GM11168 (cell line): ENCODE data around the gene RAD9A.

Source experiments
- in situ Hi-C: fragments of 300-500 bp; cut with MboI; formaldehyde crosslinking; loops from one replicate; pipeline ENCODE4 v1.12.0; 2022; ENCODE audit warnings: low sequenced_read_pairs; ENCODE audit not compliant: unreplicated experiment

Gene RAD9A

DNA sequence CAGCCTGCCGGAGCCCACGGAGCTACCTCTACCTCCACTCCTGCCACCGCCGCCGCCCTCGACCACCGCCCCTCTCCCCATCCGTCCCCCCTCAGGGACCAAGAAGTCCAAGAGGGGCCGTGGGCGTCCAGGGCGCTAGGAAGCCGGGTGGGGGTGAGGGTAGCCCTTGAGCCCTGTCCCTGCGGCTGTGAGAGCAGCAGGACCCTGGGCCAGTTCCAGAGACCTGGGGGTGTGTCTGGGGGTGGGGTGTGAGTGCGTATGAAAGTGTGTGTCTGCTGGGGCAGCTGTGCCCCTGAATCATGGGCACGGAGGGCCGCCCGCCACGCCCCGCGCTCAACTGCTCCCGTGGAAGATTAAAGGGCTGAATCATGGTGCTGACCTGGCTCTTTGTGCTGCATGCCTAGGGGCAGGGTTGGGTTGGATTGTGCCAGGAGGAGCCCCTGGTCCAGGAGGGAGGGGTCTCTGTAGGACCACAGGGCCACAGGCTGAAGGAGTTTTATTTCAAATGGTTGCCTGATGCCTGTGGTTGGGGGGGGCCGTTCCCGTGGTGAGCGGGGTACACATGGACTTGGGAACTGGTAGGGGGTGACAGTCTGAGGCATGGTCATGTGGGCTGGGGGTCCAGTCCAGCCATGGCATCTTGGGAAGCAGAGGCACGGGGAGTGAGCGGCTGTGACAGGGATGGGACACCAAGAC lies 43.4 kb downstream of the RAD9A start:
- in situ Hi-C loops: no loop called here

DNA sequence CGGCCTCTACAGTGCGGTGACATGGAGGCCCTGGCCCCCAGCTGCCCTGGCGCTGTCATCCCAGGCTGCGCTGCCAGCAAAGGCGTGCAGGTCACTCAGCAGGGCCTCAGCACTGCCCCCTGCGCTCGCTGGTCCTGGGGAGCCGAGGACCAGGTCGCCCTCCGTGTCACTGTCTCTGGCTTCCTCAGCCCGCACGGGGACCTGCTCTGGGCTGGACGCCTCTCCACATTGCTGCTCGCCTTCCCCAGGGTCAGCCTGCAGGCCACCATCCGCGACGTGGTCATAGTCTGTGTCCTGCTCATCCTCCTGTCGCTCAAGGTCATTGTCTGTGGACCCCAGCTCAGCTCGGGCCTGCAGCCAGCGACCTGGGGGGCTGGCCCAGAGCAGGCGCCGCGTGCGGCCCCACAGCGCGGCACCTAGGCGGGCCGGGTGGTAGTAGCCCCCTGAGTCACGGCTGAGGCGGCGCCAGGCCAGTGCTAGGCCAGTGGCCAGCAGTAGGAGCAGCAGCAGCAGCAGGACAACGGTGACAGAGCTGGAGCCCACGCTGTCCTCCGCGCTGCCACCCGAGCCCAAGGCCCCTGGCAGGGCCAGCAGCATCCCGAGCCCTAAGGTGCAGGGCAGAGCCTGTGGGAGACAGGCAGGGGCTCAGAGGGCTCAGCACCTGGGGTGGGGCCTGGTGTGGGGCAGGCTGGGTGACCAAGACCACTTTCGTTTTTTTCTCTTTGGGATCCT lies 44.1 kb downstream of the RAD9A start:
- in situ Hi-C loops: no loop called here

DNA sequence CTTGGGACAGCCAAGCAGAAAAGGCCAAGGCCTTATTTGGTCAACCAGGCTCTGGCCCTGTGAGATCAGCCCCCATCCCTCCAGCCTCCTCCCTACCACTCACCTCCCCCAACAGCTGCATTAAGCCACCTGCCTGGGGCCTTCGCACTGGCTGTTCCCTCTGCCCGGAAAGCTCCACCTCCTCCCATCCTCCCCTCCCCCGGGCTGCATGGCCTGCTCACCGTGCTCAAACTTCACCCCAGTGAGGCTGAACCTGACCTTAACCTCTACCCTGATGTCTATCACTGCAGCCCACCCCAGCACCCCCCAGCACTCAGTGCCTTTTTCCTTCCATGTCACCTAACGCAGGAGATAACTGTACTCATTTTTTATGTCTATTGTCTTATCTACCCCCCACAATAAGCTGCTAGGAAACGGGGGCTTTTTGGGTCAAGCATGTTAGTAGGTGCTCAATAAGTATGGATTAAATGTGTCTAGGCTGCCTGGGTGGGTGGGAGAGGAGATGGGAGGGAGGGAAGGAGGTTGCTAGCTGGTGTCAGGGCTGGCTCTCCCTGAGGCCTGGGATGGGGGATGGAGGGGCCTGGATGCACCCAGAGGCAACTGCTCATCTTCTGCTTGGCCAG lies 44.8 kb downstream of the RAD9A start:
- in situ Hi-C loops: no loop called here

DNA sequence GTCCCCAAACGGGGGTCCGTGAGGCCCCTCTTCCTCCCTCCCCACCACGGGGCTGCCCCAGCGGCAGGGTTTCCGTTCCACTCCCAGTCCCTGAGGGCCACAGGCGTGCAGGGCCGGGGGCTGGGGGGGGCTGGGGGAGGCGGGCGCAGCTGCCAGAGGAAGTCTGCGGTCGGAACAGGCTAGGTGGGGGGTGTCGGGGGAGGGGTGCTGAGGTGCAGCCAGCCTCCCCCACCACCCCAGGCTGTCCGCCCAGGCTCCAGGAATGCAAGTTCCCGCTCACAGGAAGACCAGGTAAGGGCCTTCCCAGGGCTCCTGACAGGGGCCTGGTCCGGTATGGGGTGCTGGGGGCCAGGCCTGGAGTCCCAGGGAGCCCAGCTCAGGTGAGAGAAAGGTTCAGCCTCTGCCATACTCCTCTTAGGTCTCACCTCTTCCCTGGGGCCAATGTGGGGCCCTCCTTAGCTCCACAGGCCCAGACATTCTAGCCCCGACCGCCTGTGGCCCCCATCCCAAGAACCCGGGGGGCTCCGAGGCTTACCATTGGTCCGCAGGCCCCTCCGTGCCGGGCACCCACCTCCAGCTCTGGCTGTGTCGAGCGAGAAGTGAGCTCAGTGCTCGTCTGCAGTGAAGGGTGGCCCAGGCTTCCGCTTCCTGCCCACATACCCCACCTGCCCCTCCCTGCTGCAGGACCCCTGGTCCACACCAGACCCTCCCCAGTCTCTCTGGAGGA lies 45.5 kb downstream of the RAD9A start, which contains the start of gene PTPRCAP:
PTPRCAP (minus strand) TSS at position 601 of the 727 bp plus-strand sequence; CDS start at position 538, 63 bp downstream.
- in situ Hi-C loops: no loop called here

DNA sequence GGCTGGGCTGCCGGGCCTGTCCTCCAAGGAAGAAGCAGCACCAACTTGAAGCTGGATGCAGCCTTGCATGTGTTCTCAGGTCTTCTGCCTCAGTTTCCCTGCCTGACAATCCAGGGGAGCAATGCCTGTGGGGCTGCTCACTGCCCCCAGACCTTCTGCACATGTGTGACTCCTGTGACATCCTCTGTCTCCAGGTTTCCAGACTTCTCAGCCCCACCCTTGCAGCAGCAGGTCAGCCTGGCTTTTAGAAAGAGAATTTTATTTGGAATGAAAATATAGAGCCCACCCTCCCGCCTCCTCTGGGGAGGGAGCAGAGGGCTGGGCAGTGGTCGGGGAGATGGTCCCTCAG lies 46.0 kb downstream of the RAD9A start:
- in situ Hi-C loops: no loop called here

DNA sequence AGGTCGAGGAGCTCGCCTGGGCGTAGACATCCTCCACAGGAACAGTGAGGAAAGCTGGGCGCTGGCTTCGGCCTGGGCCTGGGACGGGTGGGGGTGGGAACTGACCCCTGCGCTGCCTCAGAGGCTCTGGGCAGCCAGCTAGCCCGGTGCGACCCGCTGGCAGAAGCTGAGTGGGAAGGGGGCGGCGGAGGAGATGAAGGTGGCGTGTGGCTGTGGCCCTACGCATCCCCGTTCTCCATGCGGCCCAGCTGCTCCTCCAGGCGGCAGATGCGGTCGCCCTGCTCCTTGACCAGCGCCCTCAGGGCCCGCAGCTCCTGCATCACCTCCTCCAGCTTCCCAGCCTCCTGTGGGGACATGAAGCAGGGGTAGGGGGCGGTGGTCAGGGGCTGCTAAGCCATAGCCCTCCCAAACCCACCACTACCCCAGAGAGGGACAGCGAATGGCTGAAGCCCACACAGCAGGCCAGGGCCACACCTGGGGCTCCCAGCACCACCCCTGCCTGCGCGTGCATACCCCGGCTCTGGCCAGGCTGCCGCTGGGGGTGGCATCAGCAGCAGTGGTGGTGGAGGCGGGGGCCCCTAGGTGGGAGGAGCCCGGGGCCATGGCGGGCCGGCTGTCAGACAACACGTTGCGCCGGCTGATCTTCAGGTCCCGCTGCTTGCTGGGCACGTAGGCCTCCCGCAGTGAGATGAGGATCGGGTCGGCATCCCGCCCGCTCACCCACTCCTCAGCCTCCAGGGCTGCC lies 46.5 kb downstream of the RAD9A start:
- in situ Hi-C loops: no loop called here

DNA sequence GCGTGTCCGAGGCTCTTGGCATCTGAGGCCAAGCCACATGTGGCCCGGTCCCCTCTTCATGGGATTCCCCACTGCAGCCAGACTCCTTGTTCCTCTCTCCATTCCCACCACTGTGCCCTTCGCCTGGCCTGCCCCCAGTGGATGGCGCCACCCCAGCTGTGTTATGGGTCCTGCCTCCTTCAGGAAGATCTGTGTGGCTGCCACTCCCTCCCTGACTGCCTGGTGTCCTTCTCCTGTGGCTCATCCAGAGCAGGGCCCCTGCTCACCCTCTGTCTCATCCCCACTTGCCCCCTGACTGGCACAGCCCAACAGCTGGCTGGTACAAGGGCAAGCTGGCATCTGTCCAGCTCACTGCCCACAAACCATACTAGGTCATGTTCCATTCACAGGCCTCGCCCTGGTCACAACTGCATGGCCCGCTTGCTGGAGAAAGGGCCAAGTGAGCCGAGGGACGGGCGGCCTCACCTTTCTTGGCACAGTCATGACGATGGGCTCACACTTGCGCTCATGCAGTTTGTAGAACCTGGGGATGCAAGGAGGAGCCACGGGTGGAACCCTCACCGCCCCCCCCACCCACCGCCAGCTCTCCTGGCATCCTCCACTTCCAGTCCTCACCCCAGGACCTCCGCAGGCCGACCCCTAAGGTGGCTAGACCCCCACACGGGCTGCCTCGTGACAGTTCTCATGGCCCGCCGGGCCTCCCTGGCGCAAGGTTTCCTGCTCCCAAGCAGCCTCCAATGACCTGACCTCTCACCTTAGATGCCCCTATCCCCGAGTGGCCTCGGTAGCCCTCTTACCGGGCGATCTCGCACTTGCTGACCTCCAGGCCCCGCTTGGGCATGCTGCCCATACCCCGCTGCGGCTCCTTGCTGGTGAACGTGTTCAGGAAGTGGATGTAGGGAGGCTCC lies 47.8 kb downstream of the RAD9A start:
- in situ Hi-C loops: no loop called here

DNA sequence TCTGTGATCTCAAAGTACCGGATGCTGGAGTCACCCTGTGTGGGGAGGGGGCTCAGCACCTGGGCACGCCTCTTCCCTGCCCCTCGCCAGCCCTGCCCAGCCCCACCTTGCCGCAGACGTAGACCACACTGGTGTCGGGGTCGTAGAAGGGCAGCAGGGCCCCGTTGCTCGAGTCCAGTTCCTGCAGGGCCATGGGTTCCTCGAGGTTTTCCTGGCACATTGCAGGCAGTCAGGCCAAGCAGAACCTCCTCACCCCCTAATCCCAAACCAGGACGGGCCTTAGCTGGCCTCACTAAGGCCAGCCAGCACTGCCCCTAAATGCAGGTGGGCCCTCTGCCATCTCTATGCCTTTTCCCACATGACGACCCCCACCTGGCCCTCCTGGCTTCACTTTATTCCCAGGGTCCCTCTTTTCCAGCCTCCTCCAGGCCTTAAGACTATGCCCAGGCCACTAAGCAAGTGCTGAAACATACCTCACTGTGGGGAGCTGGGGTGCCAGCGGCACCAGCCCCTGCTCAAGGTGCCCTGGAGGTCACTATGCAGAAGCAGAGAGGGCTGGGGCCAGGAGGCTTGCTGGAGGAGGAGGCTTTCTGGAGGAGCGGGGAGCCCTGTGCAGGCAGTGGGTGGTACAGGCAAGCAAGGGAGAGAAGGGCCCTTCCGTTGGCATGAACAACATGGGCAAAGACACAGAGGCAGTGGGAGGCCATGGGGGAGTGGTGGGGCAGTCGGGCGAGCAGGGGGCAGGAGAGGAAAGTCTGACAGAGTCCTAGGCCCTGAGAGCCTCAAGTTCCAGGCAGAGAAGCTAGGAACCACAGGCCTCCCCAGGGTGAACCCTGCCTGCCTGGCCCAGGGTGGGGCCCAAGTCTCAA lies 48.7 kb downstream of the RAD9A start:
- in situ Hi-C loops: no loop called here

DNA sequence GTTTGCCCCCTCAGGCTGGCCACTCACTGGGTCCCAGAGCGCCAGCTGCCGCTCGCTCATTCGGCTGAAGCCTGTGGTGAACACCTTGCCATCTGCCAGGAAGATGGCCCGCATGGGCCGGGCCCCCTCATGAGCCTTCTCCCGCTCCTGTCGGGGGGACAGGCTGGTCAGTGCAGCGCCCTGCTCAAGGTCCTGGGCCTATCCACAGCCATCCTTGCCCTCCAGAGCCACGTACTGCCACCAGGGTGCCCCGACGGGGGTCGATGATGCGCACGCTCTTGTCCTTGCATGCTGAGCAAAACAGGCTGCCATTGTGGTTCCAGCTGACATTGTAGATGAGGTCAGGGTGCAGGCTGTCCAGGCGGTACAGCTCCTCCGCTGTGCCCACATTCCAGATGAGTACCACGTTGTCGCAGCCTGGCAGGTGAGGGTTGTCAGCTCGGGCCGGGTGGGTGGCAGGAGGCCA lies 49.3 kb downstream of the RAD9A start:
- in situ Hi-C loops: no loop called here

DNA sequence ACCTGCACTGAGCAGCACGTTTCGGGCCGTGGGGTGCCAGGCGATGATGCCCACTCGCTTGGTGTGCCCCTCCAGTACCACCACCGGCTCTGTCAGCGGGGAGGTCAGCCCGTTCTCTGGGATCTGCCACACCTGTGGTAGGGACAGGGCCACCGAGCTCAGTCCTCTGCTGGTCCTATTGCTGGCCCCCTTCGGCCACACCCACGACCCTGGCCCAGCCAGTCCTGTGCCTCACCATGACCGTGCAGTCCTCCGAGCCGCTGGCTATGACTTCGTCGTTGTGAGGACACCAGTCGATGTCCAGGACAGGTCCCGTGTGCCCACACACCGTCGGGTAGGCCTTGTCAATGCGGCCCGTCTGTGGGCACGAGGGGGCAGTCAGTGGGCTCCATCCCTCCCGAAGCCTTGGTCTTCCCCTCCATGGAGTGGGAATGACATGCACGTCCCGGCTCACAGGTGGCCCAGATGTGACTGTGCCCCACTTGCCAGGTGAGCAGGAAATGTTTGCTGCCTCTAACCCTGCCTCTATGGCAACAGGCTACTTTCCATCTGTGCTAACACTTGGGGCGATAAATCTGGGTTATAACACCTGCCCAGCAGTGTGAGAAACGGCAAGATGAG lies 50.1 kb downstream of the RAD9A start:
- in situ Hi-C loops: no loop called here

DNA sequence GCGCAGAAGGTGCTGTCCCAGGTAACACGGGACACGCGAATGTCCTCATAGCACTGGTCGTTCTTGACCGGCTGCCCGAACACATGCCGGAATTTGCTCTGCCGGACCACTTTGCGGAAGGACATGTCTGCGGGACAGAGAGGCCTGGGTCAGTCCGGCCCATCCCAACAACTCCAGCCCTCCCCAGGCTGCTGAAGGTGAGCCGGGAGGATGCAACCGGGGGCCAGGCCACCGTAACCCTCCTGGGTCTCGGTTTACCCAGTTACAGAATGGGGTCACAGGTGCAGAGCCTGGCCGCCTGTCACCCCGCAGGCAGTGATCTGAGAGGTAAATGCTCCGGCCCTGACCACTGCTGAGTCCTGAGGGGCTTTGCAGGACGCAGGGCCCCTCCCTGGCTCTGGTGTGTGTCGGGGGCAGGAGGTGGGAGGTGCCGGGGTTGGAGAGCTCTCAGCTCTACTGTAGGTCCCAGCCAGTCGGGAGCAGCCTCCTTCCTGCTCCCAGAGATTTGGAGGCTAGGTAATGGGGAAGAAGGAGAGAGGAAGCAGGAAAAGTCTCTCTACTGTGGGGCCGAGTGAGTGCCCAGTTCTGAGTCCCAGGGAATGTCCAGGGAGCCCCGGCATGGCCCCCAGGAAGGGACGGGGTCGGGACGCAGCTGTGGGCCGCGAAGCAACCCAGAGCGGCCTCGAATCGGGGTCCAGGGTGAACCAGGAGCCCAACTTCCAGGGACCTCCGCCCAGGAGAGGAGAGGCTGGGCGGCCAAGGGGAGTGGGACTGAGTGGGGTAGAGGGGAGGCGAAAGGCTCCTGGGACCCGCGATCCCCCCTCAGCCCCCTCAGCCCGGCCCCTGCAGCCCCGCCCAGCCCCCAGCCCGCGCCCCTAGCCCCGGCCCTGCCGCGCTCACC lies 51.0 kb downstream of the RAD9A start:
- in situ Hi-C loops: no loop called here

DNA sequence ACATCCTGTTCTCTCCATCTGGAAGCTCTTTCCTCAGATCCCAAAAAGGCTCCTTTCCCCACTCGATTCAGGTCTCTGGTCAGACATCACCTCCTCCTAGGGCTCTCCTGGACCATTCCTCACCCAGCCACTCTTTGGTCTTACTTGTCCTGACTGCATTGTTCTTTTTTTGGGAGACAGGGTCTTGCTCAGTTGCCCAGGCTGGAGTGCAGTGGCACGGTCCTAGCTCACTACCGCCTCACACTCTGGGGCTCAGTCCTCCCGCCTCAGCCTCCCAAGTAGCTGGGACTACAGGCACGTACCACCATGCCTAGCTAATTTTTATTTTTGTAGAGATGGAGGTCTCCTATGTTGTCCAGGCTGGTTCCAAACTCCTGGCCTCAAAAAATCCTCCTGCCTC lies 53.7 kb downstream of the RAD9A start:
- in situ Hi-C loops: no loop called here
